AG09309 (cell line): ENCODE data around the gene HIPK1.

Source experiments
- DNase-seq: peaks from one replicate; pipeline ENCODE4 v3.0.0-alpha.2; 2010; ENCODE audit warnings: low read depth
- H3K4me3 ChIP-seq: 2 replicates; pipeline ENCODE4 v1.5.1; 2011; ENCODE audit warnings: mild to moderate bottlenecking, low read depth, low read length, moderate library complexity; ENCODE audit not compliant: control insufficient read depth
- TF ChIP-seq, protein P1 (sequence below): IDR thresholded peaks from 2 replicates; pipeline ENCODE4 v1.5.1; 2011; ENCODE audit warnings: mild to moderate bottlenecking, low read depth, low read length, inconsistent platforms; ENCODE audit not compliant: insufficient read depth, control insufficient read depth; ENCODE audit errors: missing control alignments

HIPK1 gene

GRCh38 chr1:113924473-113924872 lies 4.7 kb upstream of the HIPK1 start:
- no peak for DNase-seq

DNA sequence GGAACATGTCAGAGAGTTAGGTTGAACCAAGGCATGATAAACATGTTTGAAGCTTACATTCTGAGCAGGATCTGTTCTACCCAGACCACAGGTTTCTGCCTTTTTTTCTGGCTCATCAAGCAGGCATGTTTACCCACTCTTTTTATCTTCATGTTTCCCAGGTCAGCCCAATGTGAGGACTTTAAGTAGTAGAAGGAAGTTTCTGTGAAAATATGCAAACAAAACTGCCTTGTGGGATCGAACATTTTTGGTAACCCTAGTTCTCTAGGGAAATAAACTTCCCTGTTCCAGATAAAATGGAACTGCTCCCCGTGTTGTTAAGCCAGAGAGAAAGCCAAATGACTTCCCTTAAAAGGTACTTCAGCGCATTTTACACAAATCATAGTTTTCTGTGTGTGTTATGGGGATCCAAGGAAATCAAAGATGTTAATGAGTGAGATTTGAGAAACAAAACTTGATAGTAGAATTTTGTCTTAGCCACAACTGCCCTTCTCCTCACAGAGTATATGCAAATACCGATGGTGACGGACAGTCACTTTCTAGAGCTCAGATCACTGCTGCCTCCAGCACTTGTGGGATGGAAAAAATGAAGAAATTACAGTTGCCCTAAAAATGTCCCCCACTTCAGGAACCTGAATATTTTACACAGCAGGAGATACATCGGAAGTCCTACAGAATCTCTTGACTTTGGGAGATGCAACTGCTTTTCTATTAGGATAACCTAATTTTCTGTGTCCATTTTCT lies 765 bp upstream of the HIPK1 start:
- TF ChIP-seq, protein P1, sequence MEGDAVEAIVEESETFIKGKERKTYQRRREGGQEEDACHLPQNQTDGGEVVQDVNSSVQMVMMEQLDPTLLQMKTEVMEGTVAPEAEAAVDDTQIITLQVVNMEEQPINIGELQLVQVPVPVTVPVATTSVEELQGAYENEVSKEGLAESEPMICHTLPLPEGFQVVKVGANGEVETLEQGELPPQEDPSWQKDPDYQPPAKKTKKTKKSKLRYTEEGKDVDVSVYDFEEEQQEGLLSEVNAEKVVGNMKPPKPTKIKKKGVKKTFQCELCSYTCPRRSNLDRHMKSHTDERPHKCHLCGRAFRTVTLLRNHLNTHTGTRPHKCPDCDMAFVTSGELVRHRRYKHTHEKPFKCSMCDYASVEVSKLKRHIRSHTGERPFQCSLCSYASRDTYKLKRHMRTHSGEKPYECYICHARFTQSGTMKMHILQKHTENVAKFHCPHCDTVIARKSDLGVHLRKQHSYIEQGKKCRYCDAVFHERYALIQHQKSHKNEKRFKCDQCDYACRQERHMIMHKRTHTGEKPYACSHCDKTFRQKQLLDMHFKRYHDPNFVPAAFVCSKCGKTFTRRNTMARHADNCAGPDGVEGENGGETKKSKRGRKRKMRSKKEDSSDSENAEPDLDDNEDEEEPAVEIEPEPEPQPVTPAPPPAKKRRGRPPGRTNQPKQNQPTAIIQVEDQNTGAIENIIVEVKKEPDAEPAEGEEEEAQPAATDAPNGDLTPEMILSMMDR: no peak
- H3K4me3 ChIP-seq: peak overlapping the region; percentile 86
- DNase-seq: no peak

More at GRCh38 chr1:113924473-113924872, 4.7 kb upstream of the HIPK1 start:
- H3K4me3 ChIP-seq: no peak overlapping the region
- TF ChIP-seq, protein P1: no peak

GRCh38 chr1:113929750-113930498 lies 800 bp downstream of the HIPK1 start:
- H3K4me3 ChIP-seq: peak overlapping the region; percentile 86
- TF ChIP-seq, protein P1: peak; percentile 5
- no peak for DNase-seq

- TF ChIP-seq, protein P1: no peak
- peak overlapping the region; percentile 86 for H3K4me3 ChIP-seq
- no peak for DNase-seq
Measured at GRCh38 chr1:113930499-113931161, 1.5 kb downstream of the HIPK1 start.

- TF ChIP-seq, protein P1: no peak
- DNase-seq: peak; percentile 58
- no peak overlapping the region for H3K4me3 ChIP-seq
Measured at GRCh38 chr1:113931451-113931851, 2.3 kb downstream of the HIPK1 start.

DNA sequence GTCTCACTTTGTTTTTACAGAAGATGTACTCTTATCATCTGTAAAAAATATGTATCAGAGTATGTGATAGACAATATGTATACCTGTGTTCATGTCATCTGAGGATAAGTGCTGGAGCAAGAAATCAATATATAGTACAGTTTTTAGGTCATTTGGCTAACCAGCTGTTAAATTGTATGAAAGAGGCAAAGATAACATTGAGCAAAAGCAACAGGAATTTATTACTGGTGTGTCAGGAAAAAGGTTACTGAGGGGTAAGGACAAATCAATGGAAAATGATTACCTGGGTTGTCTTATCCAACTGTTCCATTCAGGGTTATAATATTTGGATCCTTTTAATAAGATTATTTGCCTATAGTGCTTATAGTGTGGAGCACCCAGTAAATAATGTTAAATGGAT lies 4.9 kb downstream of the HIPK1 start:
- H3K4me3 ChIP-seq: no peak overlapping the region
- DNase-seq: no peak
- TF ChIP-seq, protein P1: no peak
